Gastrocnemius medialis (tissue), 4 donors: ENCODE results near the gene AGBL1. TPM values are rescaled to one million over a fixed set of nuclear protein-coding genes. Genes with fewer than 3 reads are reported as not detected.

Experiments
- ATAC-seq, 2 donors: fragments of 150-250 bp; one replicate each; pipeline ENCODE4 v1.9.1; 2016
- DNase-seq, 2 donors: peaks; one replicate each; pipeline ENCODE4 v3.0.0-alpha.2; 2019
- H3K27ac ChIP-seq, 4 donors: fragments of 200-600 bp; sonication (generic); 1 replicate in 1 of 4; 2 replicates in 3 of 4; pipeline ENCODE4 v1.5.1; 2016 to 2018; ENCODE audit warnings: mild to moderate bottlenecking in 2 of 4, moderate library complexity in 1 of 4
- H3K27me3 ChIP-seq, 3 donors: fragments of 200-600 bp; sonication (generic) in 2 of 3; 1 replicate in 1 of 3; 2 replicates in 2 of 3; pipeline versions ENCODE4 v1.5.1 to v1.6.0; 2016 to 2019; ENCODE audit warnings: mild to moderate bottlenecking in 1 of 3, moderate library complexity in 1 of 3
- H3K36me3 ChIP-seq, 2 donors: fragments of 200-600 bp; sonication (generic) in 1 of 2; one replicate each; pipeline ENCODE4 v1.5.1; 2017 to 2018
- H3K4me1 ChIP-seq, 2 donors: fragments of 200-600 bp; sonication (generic) in 1 of 2; one replicate each; pipeline ENCODE4 v1.5.1; 2016 to 2017; ENCODE audit warnings: mild to moderate bottlenecking in 2 of 2
- H3K4me3 ChIP-seq, 4 donors: fragments of 200-600 bp; sonication (generic) in 3 of 4; 1 replicate in 1 of 4; 2 replicates in 3 of 4; pipeline ENCODE4 v1.5.1; 2016 to 2019; ENCODE audit warnings: mild to moderate bottlenecking in 2 of 4
- H3K9me3 ChIP-seq, 3 donors: fragments of 200-600 bp; sonication (generic) in 2 of 3; 1 replicate in 1 of 3; 2 replicates in 2 of 3; pipeline ENCODE4 v1.5.1; 2016 to 2019
- CTCF ChIP-seq, 5 experiments: fragments of 450-650 bp in 3 of 5; fragments of 200-600 bp in 2 of 5; sonication (generic) in 2 of 5; IDR thresholded peaks in 4 of 5; conservative IDR thresholded peaks in 1 of 5; 1 replicate in 4 of 5; 2 replicates in 1 of 5; pipeline ENCODE4 v1.5.1; 2016 to 2019; ENCODE audit warnings: antibody characterized with exemption in 5 of 5, mild to moderate bottlenecking in 3 of 5, moderate library complexity in 3 of 5
- POLR2A ChIP-seq, 2 donors: fragments of 450-650 bp; IDR thresholded peaks; one replicate each; pipeline ENCODE4 v1.6.1; 2017; ENCODE audit warnings: antibody characterized with exemption in 2 of 2, mild to moderate bottlenecking in 2 of 2, moderate library complexity in 2 of 2
- in situ Hi-C, 4 donors: fragments of 200-750 bp; cut with MboI; loops; one replicate each; pipeline versions ENCODE4 v1.15.0 to v1.8.0; 2017; ENCODE audit warnings: low sequenced_read_pairs in 4 of 4
- intact Hi-C: fragments of 100-400 bp; cut with DNase I; formaldehyde crosslinking; loops from one replicate; pipeline ENCODE4 v1.15.1; 2023; ENCODE audit warnings: low total_unique reads
- total RNA-seq, 4 donors: library from RNA; depleted of rRNA; stranded (reverse); fragments of >200 nt; gene quantifications; one replicate each; pipeline versions ENCODE4 v1.1.0 to v1.2.3, GENCODE V29; 2016

AGBL1 gene
- total RNA-seq, 4 donors from 2014 or later: 3.8 to 29.7 (median 15.9) TPM

- peaks cover 76 to 91% of the 10 kb centered on the region in 2 donors for H3K4me1 ChIP-seq
- in situ Hi-C loops (no loop called here), intact Hi-C loops (loop anchor here (10.0 kb wide), 2 partner anchors 366 to 576 kb away; partner anchors contain the start of gene KLHL25)
- H3K27ac ChIP-seq: peak overlapping the region; percentile 85 to 98 (median 98)
- ATAC-seq: no peak
- H3K4me3 ChIP-seq: no peak overlapping the region
- DNase-seq: no peak
- TF ChIP-seq CTCF (IDR thresholded peaks at IDR 0.05 in 4 of 5, conservative IDR thresholded peaks at IDR 0.05 in 1 of 5) (no peak), POLR2A (IDR thresholded peaks at IDR 0.05) (no peak)
- no peaks in the 10 kb centered on the region for H3K36me3 ChIP-seq
- no peaks in the 10 kb centered on the region for H3K27me3 ChIP-seq
- H3K9me3 ChIP-seq: no peaks in the 10 kb centered on the region
Measured at GRCh38 chr15:86161250-86161649, 81.6 kb downstream of the AGBL1 start.

- intact Hi-C loops (loop anchor here (1.0 to 10.0 kb wide), 3 partner anchors 83 to 577 kb away; partner anchors contain the start of genes AGBL1 and KLHL25), in situ Hi-C loops (no loop called here)
- TF ChIP-seq CTCF (IDR thresholded peaks at IDR 0.05 in 4 of 5, conservative IDR thresholded peaks at IDR 0.05 in 1 of 5): no peak
- TF ChIP-seq POLR2A (IDR thresholded peaks at IDR 0.05): peak; percentile 56 to 71
- no peaks in the 10 kb centered on the region for H3K36me3 ChIP-seq
- no peak overlapping the region for H3K4me3 ChIP-seq
- ATAC-seq (peak; percentile 70 to 73), DNase-seq (peak; percentile 83 to 93)
- peaks cover 76 to 89% of the 10 kb centered on the region in 2 donors for H3K4me1 ChIP-seq
- no peaks in the 10 kb centered on the region for H3K27me3 ChIP-seq
- H3K9me3 ChIP-seq: no peaks in the 10 kb centered on the region
- H3K27ac ChIP-seq: peak overlapping the region; percentile 85 to 98 (median 98)
Measured at GRCh38 chr15:86162172-86162591, 82.5 kb downstream of the AGBL1 start.

- Histone ChIP-seq H3K9me3 (no peaks in the 10 kb centered on the region), H3K4me1 (peaks cover 76 to 84% of the 10 kb centered on the region in 2 donors), H3K36me3 (no peaks in the 10 kb centered on the region), H3K4me3 (no peak overlapping the region), H3K27ac (peak overlapping the region; percentile 85 to 98 (median 98)), H3K27me3 (no peaks in the 10 kb centered on the region)
- intact Hi-C loops (loop anchor here (1.0 to 10.0 kb wide), 3 partner anchors 83 to 578 kb away; partner anchors contain the start of genes AGBL1 and KLHL25), in situ Hi-C loops (no loop called here)
- ATAC-seq: peak in 1 of 2 donors; percentile 19
- peak in 1 of 2 donors; percentile 48 for DNase-seq
- TF ChIP-seq CTCF (IDR thresholded peaks at IDR 0.05 in 4 of 5, conservative IDR thresholded peaks at IDR 0.05 in 1 of 5) (no peak), POLR2A (IDR thresholded peaks at IDR 0.05) (no peak)
Measured at GRCh38 chr15:86162641-86163040, 83.0 kb downstream of the AGBL1 start.

- TF ChIP-seq POLR2A (IDR thresholded peaks at IDR 0.05) (no peak), CTCF (IDR thresholded peaks at IDR 0.05 in 4 of 5, conservative IDR thresholded peaks at IDR 0.05 in 1 of 5) (no peak)
- Histone ChIP-seq H3K36me3 (no peaks in the 10 kb centered on the region), H3K4me1 (peaks cover 68 to 73% of the 10 kb centered on the region in 2 donors), H3K4me3 (peak overlapping the region in 2 of 4 donors; percentile 6 to 27), H3K27me3 (no peaks in the 10 kb centered on the region), H3K9me3 (no peaks in the 10 kb centered on the region), H3K27ac (peak overlapping the region; percentile 85 to 98 (median 98))
- peak; percentile 32 to 75 for DNase-seq
- in situ Hi-C loops (no loop called here), intact Hi-C loops (loop anchor here (1.0 to 10.0 kb wide), 4 partner anchors 19 to 579 kb away; partner anchors contain the start of gene KLHL25)
- ATAC-seq: peak; percentile 10 to 18
Measured at GRCh38 chr15:86163816-86164215, 84.1 kb downstream of the AGBL1 start.
